D721Med (cell line): ENCODE measurements around the gene ZCCHC18.
"Not testable (repeated sequence)": the region's sequence is repeated elsewhere in the genome, so short reads cannot be mapped to it uniquely, and the experiment has no call there.

Experiments used
- DNase-seq: peaks from one replicate; pipeline ENCODE4 v3.0.0; 2011; ENCODE audit warnings: low spot score; ENCODE audit not compliant: insufficient read length
- FAIRE-seq: peaks from 2 replicates; lab custom pipeline; 2011; peaks lifted over from hg19 to GRCh38; lab: Jason Lieb, UNC
- CTCF ChIP-seq: IDR thresholded peaks from 2 replicates; pipeline ENCODE4 v1.5.1; 2012; ENCODE audit warnings: mild to moderate bottlenecking, control low read depth; ENCODE audit not compliant: insufficient read depth; ENCODE audit errors: missing control alignments

The ZCCHC18 gene

GRCh38 chrX:104112326-104112951, at the start of gene ZCCHC18:
ZCCHC18 (plus strand) TSS chrX:104112523; CDS start chrX:104114112, 1,589 bp downstream.
- TF ChIP-seq CTCF: no peak
- no peak for FAIRE-seq
- peak; percentile 45 for DNase-seq

- FAIRE-seq, DNase-seq: not testable (repeated sequence)
Measured at GRCh38 chrX:104062636-104063035, 49.7 kb upstream of the ZCCHC18 start.

- DNase-seq, FAIRE-seq: not testable (repeated sequence)
Measured at GRCh38 chrX:104075778-104076445, 36.4 kb upstream of the ZCCHC18 start, which contains the start of gene TMSB15C. TMSB15C (minus strand) TSS chrX:104076236.

GRCh38 chrX:104077854-104078253, 34.5 kb upstream of the ZCCHC18 start:
- not testable (repeated sequence) for FAIRE-seq, DNase-seq

- no peak for TF ChIP-seq CTCF
- no peak for FAIRE-seq
- no peak for DNase-seq
Measured at GRCh38 chrX:104084063-104084462, 28.3 kb upstream of the ZCCHC18 start.

- no peak for TF ChIP-seq CTCF
- FAIRE-seq: no peak
- DNase-seq: no peak
Measured at GRCh38 chrX:104084534-104085277, 27.6 kb upstream of the ZCCHC18 start.

- FAIRE-seq: no peak
- no peak for DNase-seq
- TF ChIP-seq CTCF: no peak
Measured at GRCh38 chrX:104085477-104085876, 26.8 kb upstream of the ZCCHC18 start.

- no peak for DNase-seq
- FAIRE-seq: no peak
- no peak for TF ChIP-seq CTCF
Measured at GRCh38 chrX:104085919-104086318, 26.4 kb upstream of the ZCCHC18 start.
